Endothelial cell of umbilical vein (primary cell): ENCODE results near the gene COPS4. TPM values are rescaled to one million over a fixed set of nuclear protein-coding genes. Genes with fewer than 3 reads are reported as not detected.
"Not testable (repeated sequence)": the region's sequence is repeated elsewhere in the genome, so short reads cannot be mapped to it uniquely, and the experiment has no call there.

ENCODE experiments used
- BruUV-seq: library from RNA; stranded (reverse); fragments of 400-500 nt; replicated peaks from 2 replicates; lab custom pipeline; 2021; lab: Mats Ljungman, UMichigan
- CTCF ChIA-PET: fragments of 300-600, 350-600 bp; sonication (Branson Sonifier 250); formaldehyde crosslinking; loops from one replicate; lab custom pipeline; 2021; ENCODE audit warnings: antibody characterized with exemption, inconsistent platforms; lab: Charles Lee
- POLR2A ChIA-PET: fragments of 300-600, 350-600 bp; sonication (Branson Sonifier 250); formaldehyde crosslinking; loops from one replicate; lab custom pipeline; 2021; ENCODE audit warnings: antibody characterized with exemption, inconsistent platforms; lab: Charles Lee
- DNase-seq: peaks from one replicate; pipeline ENCODE4 v3.0.0-alpha.2; 2011; ENCODE audit warnings: low read depth, low spot score
- FAIRE-seq: peaks from 2 replicates; lab custom pipeline; 2011; peaks lifted over from hg19 to GRCh38; lab: Jason Lieb, UNC
- H2AFZ ChIP-seq: 2 replicates; pipeline ENCODE4 v1.6.0; 2012; ENCODE audit warnings: low read depth, low read length, control low read depth, inconsistent platforms
- H3K27ac ChIP-seq: 2 replicates; pipeline ENCODE4 v1.5.1; 2011; ENCODE audit warnings: low read depth, mild to moderate bottlenecking, control low read depth, low read length, moderate library complexity; ENCODE audit not compliant: insufficient read depth
- H3K27me3 ChIP-seq, 2 experiments: 2 replicates each; pipeline versions ENCODE4 v1.6.0 to v1.6.1; 2011; ENCODE audit warnings: low read length in 2 of 2, mixed read lengths in 1 of 2; ENCODE audit not compliant: control insufficient read depth in 2 of 2, insufficient read depth in 2 of 2
- H3K36me3 ChIP-seq, 2 experiments: 2 replicates in 1 of 2; 3 replicates in 1 of 2; pipeline ENCODE4 v1.5.1; 2011; ENCODE audit warnings: low read length in 2 of 2, mild to moderate bottlenecking in 1 of 2, moderate library complexity in 1 of 2; ENCODE audit not compliant: control insufficient read depth in 2 of 2, insufficient read depth in 2 of 2; ENCODE audit errors: extremely low read depth in 1 of 2
- H3K4me1 ChIP-seq: 3 replicates; pipeline ENCODE4 v1.5.1; 2011; ENCODE audit warnings: mild to moderate bottlenecking, low read length; ENCODE audit not compliant: control insufficient read depth, insufficient read depth; ENCODE audit errors: extremely low read depth
- H3K4me2 ChIP-seq: 2 replicates; pipeline ENCODE4 v1.6.1; 2011; ENCODE audit warnings: low read length, control low read depth, mixed read lengths; ENCODE audit not compliant: insufficient read depth
- H3K4me3 ChIP-seq, 3 experiments: fragments of 200-600 bp in 1 of 3; sonication (generic), shearing (Covaris generic) in 1 of 3; replicated peaks in 1 of 3; 2 replicates each; pipeline ENCODE4 v1.5.1; 2011 to 2016; ENCODE audit warnings: control low read depth in 3 of 3, low read length in 3 of 3, mild to moderate bottlenecking in 2 of 3, inconsistent platforms in 1 of 3, low read depth in 1 of 3, moderate library complexity in 1 of 3; ENCODE audit not compliant: insufficient read depth in 1 of 3
- H3K79me2 ChIP-seq: 2 replicates; pipeline ENCODE4 v1.6.0; 2012; ENCODE audit warnings: low read length, inconsistent platforms; ENCODE audit not compliant: control insufficient read depth, insufficient read depth
- H3K9ac ChIP-seq: replicated peaks from 2 replicates; pipeline ENCODE3; 2011; ENCODE audit warnings: low read length, control low read depth; ENCODE audit not compliant: insufficient read depth; ENCODE audit errors: extremely low read depth
- H3K9me1 ChIP-seq: replicated peaks from 3 replicates; pipeline ENCODE4 v1.6.0; 2011; ENCODE audit warnings: mild to moderate bottlenecking, low read length; ENCODE audit not compliant: control insufficient read depth, insufficient read depth; ENCODE audit errors: extremely low read depth
- H3K9me3 ChIP-seq: replicated peaks from 2 replicates; pipeline ENCODE4 v1.5.1; 2012; ENCODE audit warnings: low read length, inconsistent platforms; ENCODE audit not compliant: control insufficient read depth, insufficient read depth
- H4K20me1 ChIP-seq: replicated peaks from 2 replicates; pipeline ENCODE3; 2011; ENCODE audit warnings: mild to moderate bottlenecking, low read length; ENCODE audit not compliant: control insufficient read depth, insufficient read depth; ENCODE audit errors: extremely low read depth
- EZH2 ChIP-seq: IDR thresholded peaks from 2 replicates; pipeline ENCODE4 v1.6.1; 2012; ENCODE audit warnings: borderline replicate concordance, low read depth, mild to moderate bottlenecking, moderate library complexity, low read length, inconsistent platforms; ENCODE audit not compliant: severe bottlenecking
- GATA2 ChIP-seq: IDR thresholded peaks from 2 replicates; pipeline ENCODE4 v1.7.0; 2011; ENCODE audit warnings: low read depth, mild to moderate bottlenecking, moderate library complexity, mixed read lengths, low read length; ENCODE audit not compliant: insufficient read length, insufficient read depth
- JUN ChIP-seq: IDR thresholded peaks from 2 replicates; pipeline ENCODE4 v1.6.1; 2011; ENCODE audit warnings: borderline replicate concordance, low read depth; ENCODE audit not compliant: insufficient read length, insufficient read depth
- MYC ChIP-seq: IDR thresholded peaks from one replicate; pipeline ENCODE4 v1.6.1; 2011; ENCODE audit warnings: mild to moderate bottlenecking, low read depth, low read length
- POLR2A ChIP-seq: IDR thresholded peaks from 2 replicates; pipeline ENCODE4 v1.6.1; 2012; ENCODE audit warnings: low read depth, mild to moderate bottlenecking, control low read depth, low read length
- POLR2AphosphoS5 ChIP-seq: IDR thresholded peaks from 2 replicates; pipeline ENCODE4 v1.6.1; 2012; ENCODE audit warnings: low read depth, mild to moderate bottlenecking, control low read depth, low read length, moderate library complexity; ENCODE audit not compliant: insufficient read depth
- dilution Hi-C: fragments of 300-500 bp; cut with MboI; formaldehyde crosslinking; loops from one replicate; pipeline ENCODE4 v1.15.0; 2019; ENCODE audit warnings: low sequenced_read_pairs; ENCODE audit not compliant: extremely low pct_ligation_motif_present
- intact Hi-C: fragments of 100-400 bp; cut with micrococcal nuclease; formaldehyde crosslinking; loops from one replicate; pipeline ENCODE4 v1.10.0; 2022
- polyA plus RNA-seq, 4 experiments: library from polyadenylated mRNA; depleted of rRNA in 3 of 4; stranded (reverse) in 3 of 4; unstranded in 1 of 4; fragments of >200 nt; gene quantifications; 2 replicates each; pipeline versions ENCODE4 v1.2.1 to v1.2.3, GENCODE V29; 2011 to 2012; ENCODE audit warnings: missing spikeins in 1 of 4
- total RNA-seq: library from RNA; stranded (reverse); gene quantifications from 2 replicates; pipeline ENCODE4 v1.2.3, GENCODE V29; 2021
- TF ChIP-seq, protein P1 (sequence below), 2 donors: IDR thresholded peaks; 1 replicate in 1 of 2; 2 replicates in 1 of 2; pipeline ENCODE4 v1.5.1; 2011; ENCODE audit warnings: low read length in 2 of 2, mild to moderate bottlenecking in 2 of 2, moderate library complexity in 2 of 2, control low read depth in 1 of 2, inconsistent platforms in 1 of 2, low read depth in 1 of 2; ENCODE audit not compliant: insufficient read depth in 1 of 2; ENCODE audit errors: extremely low read depth in 1 of 2
- TF ChIP-seq, protein P2 (sequence below): IDR thresholded peaks from 2 replicates; pipeline ENCODE4 v1.6.1; 2011; ENCODE audit not compliant: insufficient read depth, insufficient read length

Gene COPS4
- total and polyA plus RNA-seq, 2 donors (not counting 3 experiments of a cell fraction or from before 2014, with no cell fraction given), result 29.8 to 53.0 TPM

DNA sequence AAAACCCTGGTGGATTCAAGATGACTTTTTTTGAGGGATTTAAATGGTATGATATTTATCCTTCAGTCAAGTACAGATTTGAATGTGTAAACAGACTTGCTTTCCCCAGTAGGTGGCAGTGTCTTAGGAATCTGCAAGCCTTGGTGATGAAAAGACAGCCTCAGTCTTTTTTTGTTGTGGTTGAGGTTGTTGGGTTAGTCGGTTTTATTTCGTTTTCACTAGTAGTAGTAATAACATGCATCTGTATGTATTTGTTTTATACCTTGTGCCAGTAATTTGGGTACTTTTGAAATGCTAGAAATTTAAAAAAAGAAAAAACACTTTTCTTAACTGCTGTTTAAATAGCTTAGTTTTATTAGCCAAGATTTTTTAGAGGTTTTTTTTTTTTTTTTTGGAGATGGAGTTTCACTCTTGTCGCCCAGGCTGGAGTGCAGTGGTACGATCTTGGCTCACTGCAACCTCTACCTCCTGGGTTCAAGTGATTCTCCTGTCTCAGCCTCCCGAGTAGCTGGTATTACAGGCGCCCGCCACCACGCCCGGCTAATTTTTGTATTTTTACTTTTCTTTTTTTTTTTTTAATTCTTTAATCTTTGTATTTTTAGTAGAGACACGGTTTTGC, 39.2 kb downstream of the COPS4 start:
- dilution Hi-C loops (no loop called here), intact Hi-C loops (loop anchor here (1.0 kb wide), 4 partner anchors 36 to 210 kb away; partner anchors contain the start of gene COQ2)
- ChIA-PET POLR2A (interaction anchor here (1.3 kb wide), 1 partner anchor 186 kb away, joined by 5 read pairs; no protein-coding TSS in a partner anchor), CTCF (interaction anchor here (0.6 to 3.9 kb wide), 38 partner anchors 10 to 356 kb away, joined by 3 to 120 read pairs (median 5); partner anchors contain the start of genes COPS4, COQ2 and PLAC8)
- Histone ChIP-seq H3K9me1 (no peaks in the 10 kb centered on the region), H3K9ac (no peak overlapping the region), H3K4me1 (peaks cover 28% of the 10 kb centered on the region), H3K36me3 (peaks cover 0 to 5% of the 10 kb centered on the region in 2 experiments), H3K4me2 (peak overlapping the region; percentile 57), H4K20me1 (no peaks in the 10 kb centered on the region), H3K9me3 (no peaks in the 10 kb centered on the region), H3K4me3 (no peak overlapping the region), H2AFZ (no peak overlapping the region), H3K27ac (no peak overlapping the region), H3K27me3 (no peaks in the 10 kb centered on the region), H3K79me2 (no peaks in the 10 kb centered on the region)
- FAIRE-seq, result peak; percentile 79
- no peak for TF ChIP-seq MYC
- TF ChIP-seq, protein P1, sequence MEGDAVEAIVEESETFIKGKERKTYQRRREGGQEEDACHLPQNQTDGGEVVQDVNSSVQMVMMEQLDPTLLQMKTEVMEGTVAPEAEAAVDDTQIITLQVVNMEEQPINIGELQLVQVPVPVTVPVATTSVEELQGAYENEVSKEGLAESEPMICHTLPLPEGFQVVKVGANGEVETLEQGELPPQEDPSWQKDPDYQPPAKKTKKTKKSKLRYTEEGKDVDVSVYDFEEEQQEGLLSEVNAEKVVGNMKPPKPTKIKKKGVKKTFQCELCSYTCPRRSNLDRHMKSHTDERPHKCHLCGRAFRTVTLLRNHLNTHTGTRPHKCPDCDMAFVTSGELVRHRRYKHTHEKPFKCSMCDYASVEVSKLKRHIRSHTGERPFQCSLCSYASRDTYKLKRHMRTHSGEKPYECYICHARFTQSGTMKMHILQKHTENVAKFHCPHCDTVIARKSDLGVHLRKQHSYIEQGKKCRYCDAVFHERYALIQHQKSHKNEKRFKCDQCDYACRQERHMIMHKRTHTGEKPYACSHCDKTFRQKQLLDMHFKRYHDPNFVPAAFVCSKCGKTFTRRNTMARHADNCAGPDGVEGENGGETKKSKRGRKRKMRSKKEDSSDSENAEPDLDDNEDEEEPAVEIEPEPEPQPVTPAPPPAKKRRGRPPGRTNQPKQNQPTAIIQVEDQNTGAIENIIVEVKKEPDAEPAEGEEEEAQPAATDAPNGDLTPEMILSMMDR (IDR thresholded peaks at IDR 0.05; ENCODE audit: extremely low read depth in 1 of 2, insufficient read depth in 1 of 2, low read depth in 1 of 2, low read length in 2 of 2), result peak; percentile 59 to 63
- TF ChIP-seq, protein P2, sequence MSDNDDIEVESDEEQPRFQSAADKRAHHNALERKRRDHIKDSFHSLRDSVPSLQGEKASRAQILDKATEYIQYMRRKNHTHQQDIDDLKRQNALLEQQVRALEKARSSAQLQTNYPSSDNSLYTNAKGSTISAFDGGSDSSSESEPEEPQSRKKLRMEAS, result no peak
- TF ChIP-seq POLR2AphosphoS5, result no peak
- no peak for TF ChIP-seq GATA2
- TF ChIP-seq EZH2, result no peak
- no peak for TF ChIP-seq JUN
- TF ChIP-seq POLR2A, result no peak
- peak; percentile 72 for DNase-seq
- no TSS peak for BruUV-seq

DNA sequence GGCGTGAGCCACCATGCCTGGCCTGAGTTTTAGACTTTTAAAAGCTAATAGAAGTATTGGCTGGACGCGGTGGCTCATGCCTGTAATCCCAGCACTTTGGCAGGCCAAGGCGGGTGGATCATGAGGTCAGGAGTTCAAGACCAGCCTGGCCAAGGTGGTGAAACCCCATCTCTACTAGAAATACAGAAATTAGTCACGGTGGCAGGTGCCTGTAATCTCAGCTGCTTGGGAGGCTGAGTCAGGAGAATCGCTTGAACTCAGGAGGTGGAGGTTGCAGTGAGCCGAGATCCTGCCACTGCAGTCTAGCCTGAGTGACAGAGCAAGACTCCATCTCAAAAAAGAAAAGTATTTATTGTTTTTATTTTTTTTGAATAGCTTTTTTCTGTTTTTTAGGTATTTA, 39.8 kb downstream of the COPS4 start:
- H3K27me3 ChIP-seq, BruUV-seq, H4K20me1 ChIP-seq, H3K36me3 ChIP-seq, H3K9me3 ChIP-seq, H3K4me3 ChIP-seq, H2AFZ ChIP-seq, dilution Hi-C loops, FAIRE-seq, H3K79me2 ChIP-seq, H3K9me1 ChIP-seq, H3K9ac ChIP-seq, DNase-seq: not testable (repeated sequence)
- Histone ChIP-seq H3K4me1 (peaks cover 28% of the 10 kb centered on the region), H3K4me2 (peak overlapping the region; percentile 83), H3K27ac (peak overlapping the region; percentile 36)
- POLR2A ChIA-PET, result interaction anchor here (1.3 kb wide), 1 partner anchor 185 kb away, joined by 5 read pairs; no protein-coding TSS in a partner anchor
- CTCF ChIA-PET, result interaction anchor here (0.6 to 3.9 kb wide), 40 partner anchors 9 to 355 kb away, joined by 3 to 120 read pairs (median 5); partner anchors contain the start of genes COPS4, COQ2 and PLAC8
- intact Hi-C loops, result loop anchor here (1.0 kb wide), 4 partner anchors 36 to 210 kb away; partner anchors contain the start of gene COQ2
